Kidney epithelial cell (primary cell): Measurements from ENCODE around the gene AUH. TPM values are rescaled to one million over a fixed set of nuclear protein-coding genes. Genes with fewer than 3 reads are reported as not detected.

Experiments used
- DNase-seq: peaks from one replicate; pipeline ENCODE4 v3.0.0-alpha.2; 2010; ENCODE audit warnings: low read depth
- H3K27me3 ChIP-seq: 2 replicates; pipeline ENCODE4 v1.6.0; 2011; ENCODE audit warnings: low read length; ENCODE audit not compliant: control insufficient read depth, insufficient read depth
- H3K36me3 ChIP-seq: 2 replicates; pipeline ENCODE4 v1.5.1; 2011; ENCODE audit warnings: low read length; ENCODE audit not compliant: control insufficient read depth, insufficient read depth
- H3K4me3 ChIP-seq: 2 replicates; pipeline ENCODE4 v1.5.1; 2011; ENCODE audit warnings: low read depth, mild to moderate bottlenecking, control low read depth, low read length
- total RNA-seq: library from RNA; depleted of rRNA; stranded (reverse); fragments of >200 nt; gene quantifications from 2 replicates; pipeline ENCODE4 v1.2.3, GENCODE V29; 2015
- TF ChIP-seq, protein P1 (sequence below): IDR thresholded peaks from 2 replicates; pipeline ENCODE4 v1.5.1; 2011; ENCODE audit warnings: mild to moderate bottlenecking, moderate library complexity, low read length, control low read depth, inconsistent platforms; ENCODE audit not compliant: insufficient read depth, poor library complexity, severe bottlenecking

AUH gene
- total RNA-seq, 1 donor from 2014 or later = 11.3 TPM

- Histone ChIP-seq H3K36me3 (no peaks in the 10 kb centered on the region), H3K4me3 (no peak overlapping the region), H3K27me3 (no peaks in the 10 kb centered on the region)
- no peak for DNase-seq
- TF ChIP-seq, protein P1, sequence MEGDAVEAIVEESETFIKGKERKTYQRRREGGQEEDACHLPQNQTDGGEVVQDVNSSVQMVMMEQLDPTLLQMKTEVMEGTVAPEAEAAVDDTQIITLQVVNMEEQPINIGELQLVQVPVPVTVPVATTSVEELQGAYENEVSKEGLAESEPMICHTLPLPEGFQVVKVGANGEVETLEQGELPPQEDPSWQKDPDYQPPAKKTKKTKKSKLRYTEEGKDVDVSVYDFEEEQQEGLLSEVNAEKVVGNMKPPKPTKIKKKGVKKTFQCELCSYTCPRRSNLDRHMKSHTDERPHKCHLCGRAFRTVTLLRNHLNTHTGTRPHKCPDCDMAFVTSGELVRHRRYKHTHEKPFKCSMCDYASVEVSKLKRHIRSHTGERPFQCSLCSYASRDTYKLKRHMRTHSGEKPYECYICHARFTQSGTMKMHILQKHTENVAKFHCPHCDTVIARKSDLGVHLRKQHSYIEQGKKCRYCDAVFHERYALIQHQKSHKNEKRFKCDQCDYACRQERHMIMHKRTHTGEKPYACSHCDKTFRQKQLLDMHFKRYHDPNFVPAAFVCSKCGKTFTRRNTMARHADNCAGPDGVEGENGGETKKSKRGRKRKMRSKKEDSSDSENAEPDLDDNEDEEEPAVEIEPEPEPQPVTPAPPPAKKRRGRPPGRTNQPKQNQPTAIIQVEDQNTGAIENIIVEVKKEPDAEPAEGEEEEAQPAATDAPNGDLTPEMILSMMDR = no peak
Observed at GRCh38 chr9:91176426-91176825, 185.3 kb downstream of the AUH start.

GRCh38 chr9:91174772-91175171 is 186.9 kb downstream of the AUH start:
- no peaks in the 10 kb centered on the region for H3K27me3 ChIP-seq
- TF ChIP-seq, protein P1 = no peak
- no peaks in the 10 kb centered on the region for H3K36me3 ChIP-seq
- H3K4me3 ChIP-seq = no peak overlapping the region
- no peak for DNase-seq

GRCh38 chr9:91172329-91172728 is 189.4 kb downstream of the AUH start:
- DNase-seq = no peak
- Histone ChIP-seq H3K4me3 (no peak overlapping the region), H3K36me3 (no peaks in the 10 kb centered on the region), H3K27me3 (no peaks in the 10 kb centered on the region)
- TF ChIP-seq, protein P1 = no peak

DNA sequence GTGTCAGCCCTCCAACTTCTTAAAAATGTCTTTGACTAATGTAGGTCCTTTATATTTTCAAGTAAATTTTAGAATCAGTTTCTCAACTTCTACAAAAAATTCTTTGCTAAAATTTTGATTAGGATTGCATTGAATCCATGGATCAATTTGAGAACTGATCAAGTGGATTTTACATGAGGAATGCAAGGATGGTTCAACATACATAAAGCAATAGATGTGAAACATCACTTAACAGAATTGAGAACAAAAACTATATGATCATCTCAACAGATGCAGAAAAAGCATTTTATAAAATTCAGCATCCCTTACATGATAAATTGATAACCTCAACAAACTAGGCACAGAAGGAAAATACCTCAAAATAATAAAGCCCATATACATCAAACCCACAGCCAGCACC is 190.8 kb downstream of the AUH start:
- Histone ChIP-seq H3K36me3 (no peaks in the 10 kb centered on the region), H3K27me3 (no peaks in the 10 kb centered on the region), H3K4me3 (no peak overlapping the region)
- no peak for DNase-seq
- TF ChIP-seq, protein P1 = no peak

GRCh38 chr9:91166796-91167366 is 194.8 kb downstream of the AUH start:
- TF ChIP-seq, protein P1 = no peak
- H3K36me3 ChIP-seq = no peaks in the 10 kb centered on the region

More at GRCh38 chr9:91166796-91167366, 194.8 kb downstream of the AUH start:
- no peak overlapping the region for H3K4me3 ChIP-seq
- H3K27me3 ChIP-seq = no peaks in the 10 kb centered on the region
- DNase-seq = no peak
